Astrocyte of the spinal cord (primary cell): ENCODE data around the gene GSC.

Experiments
- DNase-seq: peaks from one replicate; pipeline ENCODE4 v3.0.0; 2011; ENCODE audit warnings: low read depth, low spot score
- H3K4me3 ChIP-seq: 2 replicates; pipeline ENCODE4 v1.5.1; 2011; ENCODE audit warnings: low read depth, mild to moderate bottlenecking, low read length, moderate library complexity
- CTCF ChIP-seq: IDR thresholded peaks from 2 replicates; pipeline ENCODE4 v1.5.1; 2012; ENCODE audit warnings: low read depth, mild to moderate bottlenecking, low read length, inconsistent platforms
- in situ Hi-C: cut with HindIII; loops from 2 replicates; pipeline ENCODE4 v1.10.0; 2017; ENCODE audit warnings: low sequenced_read_pairs

GSC gene

GRCh38 chr14:94724993-94725392 lies 44.9 kb downstream of the GSC start:
- DNase-seq: no peak
- in situ Hi-C loops: no loop called here
- TF ChIP-seq CTCF: no peak
- no peak overlapping the region for H3K4me3 ChIP-seq

- no peak for DNase-seq
- no peak for TF ChIP-seq CTCF
- in situ Hi-C loops: no loop called here
- no peak overlapping the region for H3K4me3 ChIP-seq
These were observed 47.5 kb downstream of the GSC start for GRCh38 chr14:94722397-94722796.
